GM12878 (cell line): Measurements from ENCODE around the gene SOX5. TPM values are rescaled to one million over a fixed set of nuclear protein-coding genes. Genes with fewer than 3 reads are reported as not detected.

Experiments used
- ATAC-seq: fragments of 200-7000 bp; cut with Tn5 transposase; 3 replicates; pipeline ENCODE4 v1.9.1; 2020; ENCODE audit warnings: mild to moderate bottlenecking, moderate library complexity
- BruUV-seq: library from RNA; stranded (reverse); fragments of 400-500 nt; replicated peaks from 2 replicates; lab custom pipeline; 2021; lab: Mats Ljungman, UMichigan
- CTCF ChIA-PET: fragments of 300-600 bp; sonication (Branson Sonifier 250); formaldehyde crosslinking; extraction: SDS; loops from one replicate; lab custom pipeline; 2021; ENCODE audit warnings: inconsistent platforms; lab: Yijun Ruan, JAX
- POLR2A ChIA-PET: fragments of 350-600 bp; formaldehyde crosslinking; extraction: SDS; loops from one replicate; lab custom pipeline; 2021; ENCODE audit warnings: inconsistent platforms; lab: Charles Lee
- RAD21 ChIA-PET: fragments of 300-600 bp; sonication (Branson Sonifier 250); formaldehyde crosslinking; loops from one replicate; lab custom pipeline; 2023; ENCODE audit warnings: antibody characterized with exemption; ENCODE audit not compliant: unreplicated experiment; lab: Charles Lee
- SMC1A ChIA-PET: fragments of 300-600 bp; sonication (Branson Sonifier 250); formaldehyde crosslinking; loops from one replicate; lab custom pipeline; 2023; ENCODE audit not compliant: unreplicated experiment, uncharacterized antibody; lab: Charles Lee
- DNase-seq: peaks from one replicate; pipeline ENCODE4 v3.0.0-alpha.2; 2011; ENCODE audit warnings: low read depth, low spot score
- FAIRE-seq: peaks from 3 replicates; lab custom pipeline; 2011; peaks lifted over from hg19 to GRCh38; lab: Jason Lieb, UNC
- H2AFZ ChIP-seq: 2 replicates; pipeline ENCODE4 v1.6.0; 2011; ENCODE audit warnings: low read depth, low read length, control low read depth; ENCODE audit not compliant: control insufficient read depth
- H3K27ac ChIP-seq: 2 replicates; pipeline ENCODE4 v1.5.1; 2011; ENCODE audit warnings: control low read depth; ENCODE audit not compliant: control insufficient read depth, insufficient read depth
- H3K27me3 ChIP-seq, 2 experiments: replicated peaks in 1 of 2; 2 replicates each; pipeline versions ENCODE4 v1.6.0 to v1.6.1; 2011; ENCODE audit warnings: low read length in 1 of 2; ENCODE audit not compliant: control insufficient read depth in 2 of 2, insufficient read depth in 2 of 2
- H3K36me3 ChIP-seq, 2 experiments: 2 replicates each; pipeline ENCODE4 v1.5.1; 2011; ENCODE audit warnings: low read length in 1 of 2; ENCODE audit not compliant: control insufficient read depth in 2 of 2, insufficient read depth in 2 of 2
- H3K4me1 ChIP-seq: 2 replicates; pipeline ENCODE4 v1.6.1; 2011; ENCODE audit warnings: mild to moderate bottlenecking, low read length, moderate library complexity, mixed read lengths; ENCODE audit not compliant: control insufficient read depth, insufficient read depth
- H3K4me2 ChIP-seq: 2 replicates; pipeline ENCODE4 v1.6.0; 2011; ENCODE audit warnings: control low read depth; ENCODE audit not compliant: control insufficient read depth, insufficient read depth
- H3K4me3 ChIP-seq: fragments of 200-600 bp; sonication (generic); 2 replicates; pipeline ENCODE4 v1.5.1; 2016
- H3K79me2 ChIP-seq: 2 replicates; pipeline ENCODE4 v1.6.0; 2011; ENCODE audit warnings: low read length; ENCODE audit not compliant: control insufficient read depth, insufficient read depth
- H3K9ac ChIP-seq: 2 replicates; pipeline ENCODE4 v1.8.0; 2011; ENCODE audit warnings: low read length, control low read depth, mixed read lengths; ENCODE audit not compliant: control insufficient read depth, insufficient read depth
- H3K9me3 ChIP-seq: replicated peaks from 3 replicates; pipeline ENCODE4 v1.5.1; 2011; ENCODE audit warnings: mild to moderate bottlenecking, low read length; ENCODE audit not compliant: control insufficient read depth, insufficient read depth
- H4K20me1 ChIP-seq: 2 replicates; pipeline ENCODE4 v1.6.0; 2011; ENCODE audit not compliant: control insufficient read depth, insufficient read depth
- CBFB ChIP-seq: IDR thresholded peaks from 2 replicates; pipeline ENCODE4 v1.6.1; 2016; ENCODE audit warnings: antibody characterized with exemption, low read depth
- DPF2 ChIP-seq: fragments of 450-650 bp; IDR thresholded peaks from 2 replicates; pipeline ENCODE4 v1.6.1; 2017; ENCODE audit warnings: mild to moderate bottlenecking
- FOXK2 ChIP-seq: fragments of 450-650 bp; IDR thresholded peaks from 2 replicates; pipeline ENCODE4 v1.6.1; 2017; ENCODE audit warnings: mild to moderate bottlenecking, moderate library complexity
- GABPA ChIP-seq: IDR thresholded peaks from 2 replicates; pipeline ENCODE4 v1.6.1; 2014; ENCODE audit warnings: antibody characterized with exemption, low read depth, mild to moderate bottlenecking, inconsistent platforms
- LARP7 ChIP-seq: fragments of 450-650 bp; IDR thresholded peaks from 2 replicates; pipeline ENCODE4 v1.6.1; 2017; ENCODE audit warnings: mild to moderate bottlenecking
- MYC ChIP-seq: IDR thresholded peaks from 2 replicates; pipeline ENCODE4 v1.6.1; 2011; ENCODE audit warnings: mild to moderate bottlenecking, low read length, moderate library complexity, inconsistent platforms; ENCODE audit not compliant: insufficient read depth, insufficient replicate concordance, insufficient read length, severe bottlenecking
- NR2F1 ChIP-seq: fragments of 450-650 bp; conservative IDR thresholded peaks from 2 replicates; pipeline ENCODE4 v1.6.1; 2017; ENCODE audit warnings: mild to moderate bottlenecking
- REST ChIP-seq: IDR thresholded peaks from 2 replicates; pipeline ENCODE4 v1.6.1; 2012; ENCODE audit warnings: mild to moderate bottlenecking, low read depth, low read length
- SMC3 ChIP-seq: IDR thresholded peaks from 2 replicates; pipeline ENCODE4 v1.6.1; 2011; ENCODE audit warnings: low read length, improper control_type of control experiment, borderline replicate concordance
- WRNIP1 ChIP-seq: IDR thresholded peaks from 2 replicates; pipeline ENCODE4 v1.6.1; 2011; ENCODE audit warnings: low read depth, low read length, improper control_type of control experiment, borderline replicate concordance
- ZNF207 ChIP-seq: fragments of 450-650 bp; IDR thresholded peaks from 2 replicates; pipeline ENCODE4 v1.6.1; 2014; ENCODE audit warnings: antibody characterized with exemption, mild to moderate bottlenecking, borderline replicate concordance
- ZNF622 ChIP-seq: fragments of 450-650 bp; IDR thresholded peaks from 2 replicates; pipeline ENCODE4 v1.6.1; 2017; ENCODE audit warnings: mild to moderate bottlenecking, inconsistent platforms
- ZSCAN29 ChIP-seq: fragments of 450-650 bp; IDR thresholded peaks from 2 replicates; pipeline ENCODE4 v1.6.1; 2017; ENCODE audit warnings: mild to moderate bottlenecking, moderate library complexity
- WGBS: methylation state at CpG from one replicate; pipeline ENCODE4 v1.1.6; 2016; ENCODE audit warnings: low lambda C conversion rate; ENCODE audit not compliant: insufficient replicate concordance, insufficient coverage; ENCODE audit errors: missing lambda C conversion rate; 5-methylcytosine and 5-hydroxymethylcytosine counted together
- in situ Hi-C: fragments of 300-500 bp; cut with MboI; formaldehyde crosslinking; loops from 9 replicates; pipeline ENCODE4 v1.14.3; 2018; ENCODE audit warnings: mixed read lengths
- intact Hi-C: fragments of 100-400 bp; cut with micrococcal nuclease; formaldehyde crosslinking; loops from one replicate; pipeline ENCODE4 v1.14.2; 2022; ENCODE audit not compliant: unreplicated experiment
- polyA plus RNA-seq, 11 experiments: library from polyadenylated mRNA; depleted of rRNA in 4 of 11; unstranded in 6 of 11; stranded (reverse) in 5 of 11; fragments of >200 nt; fragmentation: Nextera tagmentation in 4 of 11; fragmentation: Illumina TruSeq in 1 of 11; extraction: Ambion mirVana in 4 of 11; extraction: Trizol in 1 of 11; gene quantifications; 1 replicate in 1 of 11; 2 replicates in 10 of 11; pipeline versions ENCODE4 v1.2.1 to v1.2.3, GENCODE V29; 2011 to 2016; ENCODE audit warnings: inconsistent platforms in 2 of 11, missing spikeins in 2 of 11, low read depth in 1 of 11
- total RNA-seq, 4 experiments: library from RNA; depleted of rRNA in 3 of 4; stranded (reverse); fragments of >200 nt in 3 of 4; fragmentation: Illumina TruSeq in 1 of 4; extraction: Trizol in 1 of 4; gene quantifications; 2 replicates each; pipeline versions ENCODE4 v1.2.1 to v1.2.3, GENCODE V29; 2013 to 2021
- TF ChIP-seq, protein P1 (sequence below): fragments of 450-650 bp; formaldehyde crosslinking; IDR thresholded peaks from 2 replicates; pipeline ENCODE4 v1.4.0; 2022; ENCODE audit warnings: mild to moderate bottlenecking, moderate library complexity

Gene SOX5
- total and polyA plus RNA-seq, 10 of the 15 experiments (the other 5 are each of a cell fraction or from before 2014, with no cell fraction given), result 0.08 to 1.0 (median 0.24) TPM

- DNase-seq (no peak), FAIRE-seq (no peak), ATAC-seq (no peak)
- Histone ChIP-seq H3K9ac (no peak overlapping the region), H3K4me3 (no peak overlapping the region), H3K27ac (no peak overlapping the region), H3K9me3 (no peaks in the 10 kb centered on the region), H3K36me3 (no peaks in the 10 kb centered on the region), H3K27me3 (no peaks in the 10 kb centered on the region), H2AFZ (no peak overlapping the region), H3K79me2 (no peaks in the 10 kb centered on the region), H3K4me1 (no peaks in the 10 kb centered on the region)
- POLR2A ChIA-PET, result no interaction called here
- SMC1A ChIA-PET, result no interaction called here
- intact Hi-C loops, result no loop called here
- RAD21 ChIA-PET, result no interaction called here
- 83% methylated on average over 3 of the region's 3 CpGs for WGBS
- BruUV-seq, result no TSS peak
- CTCF ChIA-PET, result interaction anchor here (0.6 kb wide), 2 partner anchors 429 to 1100 kb away, joined by 3 read pairs; no protein-coding TSS in a partner anchor
- no peak for TF ChIP-seq LARP7
- no peak for TF ChIP-seq NR2F1
- no peak for TF ChIP-seq MYC
- no peak for TF ChIP-seq FOXK2
- no peak for TF ChIP-seq REST
- no peak for TF ChIP-seq CBFB
- TF ChIP-seq ZNF207, result no peak
- TF ChIP-seq, protein P1, sequence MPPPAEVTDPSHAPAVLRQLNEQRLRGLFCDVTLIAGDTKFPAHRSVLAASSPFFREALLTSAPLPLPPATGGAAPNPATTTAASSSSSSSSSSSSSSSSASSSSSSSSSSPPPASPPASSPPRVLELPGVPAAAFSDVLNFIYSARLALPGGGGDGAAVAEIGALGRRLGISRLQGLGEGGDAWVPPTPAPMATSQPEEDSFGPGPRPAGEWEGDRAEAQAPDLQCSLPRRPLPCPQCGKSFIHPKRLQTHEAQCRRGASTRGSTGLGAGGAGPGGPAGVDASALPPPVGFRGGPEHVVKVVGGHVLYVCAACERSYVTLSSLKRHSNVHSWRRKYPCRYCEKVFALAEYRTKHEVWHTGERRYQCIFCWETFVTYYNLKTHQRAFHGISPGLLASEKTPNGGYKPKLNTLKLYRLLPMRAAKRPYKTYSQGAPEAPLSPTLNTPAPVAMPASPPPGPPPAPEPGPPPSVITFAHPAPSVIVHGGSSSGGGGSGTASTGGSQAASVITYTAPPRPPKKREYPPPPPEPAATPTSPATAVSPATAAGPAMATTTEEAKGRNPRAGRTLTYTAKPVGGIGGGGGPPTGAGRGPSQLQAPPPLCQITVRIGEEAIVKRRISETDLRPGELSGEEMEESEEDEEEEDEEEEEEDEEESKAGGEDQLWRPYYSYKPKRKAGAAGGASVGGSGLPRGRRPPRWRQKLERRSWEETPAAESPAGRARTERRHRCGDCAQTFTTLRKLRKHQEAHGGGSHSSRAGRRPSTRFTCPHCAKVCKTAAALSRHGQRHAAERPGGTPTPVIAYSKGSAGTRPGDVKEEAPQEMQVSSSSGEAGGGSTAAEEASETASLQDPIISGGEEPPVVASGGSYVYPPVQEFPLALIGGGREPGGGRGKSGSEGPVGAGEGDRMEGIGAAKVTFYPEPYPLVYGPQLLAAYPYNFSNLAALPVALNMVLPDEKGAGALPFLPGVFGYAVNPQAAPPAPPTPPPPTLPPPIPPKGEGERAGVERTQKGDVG (CRISPR knock-in tag), result no peak
- TF ChIP-seq WRNIP1, result no peak
- no peak for TF ChIP-seq ZSCAN29
- TF ChIP-seq SMC3, result no peak
- no peak for TF ChIP-seq DPF2
- TF ChIP-seq ZNF622, result no peak
- TF ChIP-seq GABPA, result no peak
- TF ChIP-seq, all 136 proteins: peak for 0
- in situ Hi-C loops, result no loop called here
- Histone ChIP-seq H3K4me2 (no peak overlapping the region), H4K20me1 (no peaks in the 10 kb centered on the region)
Measured at GRCh38 chr12:23626791-23627190, 322.7 kb downstream of the SOX5 start.
